Testis (tissue), 3 donors: Measurements from ENCODE around the gene RSPO4. TPM values are rescaled to one million over a fixed set of nuclear protein-coding genes. Genes with fewer than 3 reads are reported as not detected.

Source experiments
- DNase-seq: peaks from one replicate; pipeline ENCODE4 v3.0.0-alpha.2; 2019
- H3K27ac ChIP-seq, 2 donors: fragments of 200-600 bp; sonication (generic); one replicate each; pipeline ENCODE4 v1.5.1; 2019
- H3K27me3 ChIP-seq: fragments of 200-600 bp; sonication (generic); one replicate; pipeline ENCODE4 v1.5.1; 2019
- H3K36me3 ChIP-seq: fragments of 200-600 bp; sonication (generic); one replicate; pipeline ENCODE4 v1.5.1; 2017; ENCODE audit warnings: low read depth; ENCODE audit errors: missing control alignments
- H3K4me1 ChIP-seq: fragments of 200-600 bp; sonication (generic); one replicate; pipeline ENCODE4 v1.5.1; 2019
- H3K4me3 ChIP-seq, 2 donors: fragments of 200-600 bp; sonication (generic); one replicate each; pipeline ENCODE4 v1.5.1; 2017 to 2019
- H3K9me3 ChIP-seq: fragments of 200-600 bp; sonication (generic); one replicate; pipeline ENCODE4 v1.5.1; 2017
- CTCF ChIP-seq, 3 experiments: fragments of 450-650 bp in 2 of 3; fragments of 200-600 bp in 1 of 3; sonication (generic) in 1 of 3; IDR thresholded peaks; one replicate each; pipeline ENCODE4 v1.5.1; 2016 to 2019; ENCODE audit warnings: antibody characterized with exemption in 3 of 3, mild to moderate bottlenecking in 2 of 3, moderate library complexity in 1 of 3
- POLR2A ChIP-seq: fragments of 450-650 bp; IDR thresholded peaks from one replicate; pipeline ENCODE4 v1.6.1; 2017; ENCODE audit warnings: antibody characterized with exemption, mild to moderate bottlenecking, moderate library complexity
- WGBS, 2 donors: methylation state at CpG; one replicate each; pipeline ENCODE4 v1.1.5; 2018; 5-methylcytosine and 5-hydroxymethylcytosine counted together
- intact Hi-C: fragments of 100-400 bp; cut with DNase I; formaldehyde crosslinking; loops from one replicate; pipeline ENCODE4 v1.15.1; 2023; ENCODE audit warnings: low total_unique reads
- polyA plus RNA-seq: library from polyadenylated mRNA; stranded (reverse); fragments of 350-450 nt; fragmentation: Illumina TruSeq; extraction: RNeasy Lipid Tissue Mini Kit (QIAGEN cat#74804); gene quantifications from one replicate; pipeline ENCODE4 v1.2.3, GENCODE V29; 2014; ENCODE audit warnings: low read depth, low replicate concordance; ENCODE audit not compliant: insufficient read depth
- total RNA-seq, 2 donors: library from RNA; depleted of rRNA; stranded (reverse); fragments of >200 nt; gene quantifications; one replicate each; pipeline ENCODE4 v1.2.3, GENCODE V29; 2016

RSPO4 gene
- total and polyA plus RNA-seq, 3 donors from 2014 or later = 2.2 to 3.2 (median 2.6) TPM

DNA sequence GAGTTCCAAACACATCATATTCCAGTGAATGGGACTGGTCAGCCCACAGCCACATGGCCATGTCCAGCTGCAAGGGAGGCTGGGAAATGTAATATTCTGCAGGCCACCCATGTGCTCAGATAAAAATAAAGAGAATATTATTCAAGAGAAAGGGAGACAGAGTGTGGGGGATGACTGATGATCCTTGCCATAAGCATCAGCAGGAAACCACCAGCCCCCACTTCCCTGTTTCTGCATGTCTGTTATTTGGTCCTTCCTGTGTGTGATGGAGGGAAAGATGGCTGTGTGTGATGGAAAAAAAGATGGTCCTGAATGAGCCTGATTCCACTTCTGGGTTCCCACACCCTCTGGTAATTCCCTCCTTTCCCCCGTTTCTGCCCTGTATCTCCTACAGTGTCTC is 13.1 kb upstream of the RSPO4 start:
- no peaks in the 10 kb centered on the region for H3K36me3 ChIP-seq
- H3K27me3 ChIP-seq = no peaks in the 10 kb centered on the region
- no peak overlapping the region for H3K27ac ChIP-seq
- H3K4me1 ChIP-seq = no peaks in the 10 kb centered on the region
- DNase-seq = no peak
- intact Hi-C loops = no loop called here
- TF ChIP-seq CTCF (IDR thresholded peaks at IDR 0.05) (no peak), POLR2A (no peak)
- 60 to 82% methylated on average over 1 of the region's 1 CpG for WGBS, 2 donors
- H3K9me3 ChIP-seq = no peaks in the 10 kb centered on the region
- H3K4me3 ChIP-seq = no peak overlapping the region

DNA sequence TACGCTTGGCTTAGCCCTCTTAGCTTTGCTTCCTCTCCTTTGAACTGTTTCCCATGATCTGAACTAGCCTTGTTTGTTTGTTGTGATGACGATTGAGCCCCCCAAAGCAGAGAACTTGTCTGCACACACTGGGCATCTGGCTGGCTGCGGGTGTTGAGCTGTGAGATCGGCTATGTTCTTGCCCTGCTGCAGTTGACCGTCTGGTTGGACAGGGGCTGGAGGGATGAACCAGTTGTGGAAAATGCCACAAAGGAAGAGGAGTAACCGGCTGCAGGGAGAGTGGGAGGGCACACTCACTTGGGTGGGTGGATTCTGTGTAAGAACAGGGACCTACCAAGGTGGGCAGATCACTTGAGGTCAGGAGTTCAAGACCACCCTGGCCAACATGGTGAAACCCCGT is 12.4 kb upstream of the RSPO4 start:
- no peaks in the 10 kb centered on the region for H3K27me3 ChIP-seq
- H3K9me3 ChIP-seq = no peaks in the 10 kb centered on the region
- TF ChIP-seq CTCF (IDR thresholded peaks at IDR 0.05) = no peak
- TF ChIP-seq POLR2A = no peak
- WGBS, 2 donors = 77 to 87% methylated on average over 4 to 7 of the region's 7 CpGs
- no peaks in the 10 kb centered on the region for H3K36me3 ChIP-seq
- intact Hi-C loops = no loop called here
- no peaks in the 10 kb centered on the region for H3K4me1 ChIP-seq
- H3K27ac ChIP-seq = no peak overlapping the region
- no peak for DNase-seq
- H3K4me3 ChIP-seq = no peak overlapping the region

GRCh38 chr20:1013566-1014340 is 11.6 kb upstream of the RSPO4 start:
- Histone ChIP-seq H3K36me3 (no peaks in the 10 kb centered on the region), H3K27ac (no peak overlapping the region), H3K9me3 (no peaks in the 10 kb centered on the region), H3K27me3 (no peaks in the 10 kb centered on the region), H3K4me3 (no peak overlapping the region), H3K4me1 (no peaks in the 10 kb centered on the region)
- WGBS, 2 donors = 78 to 88% methylated on average over 4 to 7 of the region's 7 CpGs
- intact Hi-C loops = no loop called here
- DNase-seq = no peak
- TF ChIP-seq POLR2A (no peak), CTCF (IDR thresholded peaks at IDR 0.05) (no peak)

DNA sequence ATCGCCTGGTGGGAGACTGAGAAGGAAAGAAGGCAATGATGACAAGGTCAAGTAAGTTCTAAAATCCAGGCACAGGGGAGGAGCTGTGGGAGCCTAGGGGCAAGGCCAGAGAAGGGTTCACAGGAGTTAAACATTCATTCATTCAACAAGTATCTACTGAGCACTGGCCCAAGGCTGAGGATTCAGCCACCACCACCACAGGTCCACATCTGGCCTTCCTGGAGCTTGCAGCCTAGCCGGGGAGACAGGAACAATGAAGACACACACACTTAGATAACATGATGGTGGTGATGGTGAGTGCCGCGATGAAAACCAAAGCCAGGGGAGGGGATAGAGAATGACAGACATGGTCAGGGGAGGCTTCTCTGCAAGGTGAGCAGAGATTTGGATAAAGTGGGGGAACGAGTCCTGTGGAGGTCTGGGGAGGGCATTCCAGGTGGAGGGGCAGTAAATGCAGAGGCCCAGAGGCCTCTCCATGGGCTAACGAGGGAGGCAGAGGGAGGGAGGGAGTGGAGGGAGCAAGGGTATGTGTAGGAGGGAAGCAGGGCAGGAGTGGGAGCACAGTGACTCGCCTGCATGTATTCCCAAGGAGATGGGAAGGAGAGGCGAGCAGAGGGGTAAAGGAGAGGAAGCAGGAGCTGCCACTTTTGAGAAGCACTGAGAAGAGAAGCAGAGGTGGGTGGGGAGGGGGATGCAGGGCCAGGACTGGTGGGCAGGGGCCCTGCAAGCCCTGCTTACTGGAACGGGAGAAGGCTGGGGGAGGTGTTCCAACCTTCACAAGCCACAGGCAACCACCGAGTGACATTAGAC is 10.5 kb upstream of the RSPO4 start:
- Histone ChIP-seq H3K27me3 (no peaks in the 10 kb centered on the region), H3K36me3 (no peaks in the 10 kb centered on the region), H3K4me3 (no peak overlapping the region), H3K27ac (no peak overlapping the region), H3K4me1 (no peaks in the 10 kb centered on the region), H3K9me3 (no peaks in the 10 kb centered on the region)
- intact Hi-C loops = no loop called here
- TF ChIP-seq POLR2A (no peak), CTCF (IDR thresholded peaks at IDR 0.05) (no peak)
- DNase-seq = no peak
- WGBS, 2 donors = 53 to 59% methylated on average over 10 of the region's 10 CpGs
